Naive thymus-derived CD8-positive, alpha-beta T cell (primary cell): ENCODE results near the gene NLRC5. TPM values are rescaled to one million over a fixed set of nuclear protein-coding genes. Genes with fewer than 3 reads are reported as not detected.

ENCODE experiments used
- ATAC-seq, 2 donors: fragments of 150-1000 bp; cut with Tn5 transposase in 1 of 2; sonication (Bioruptor Pico), chemical (Tn5 transposase) in 1 of 2; 1 replicate in 1 of 2; 2 replicates in 1 of 2; pipeline ENCODE4 v1.10.0; 2021; ENCODE audit warnings: mild to moderate bottlenecking in 2 of 2, moderate library complexity in 2 of 2
- POLR2A ChIA-PET: fragments of 350-600 bp; sonication (Branson Sonifier 250); formaldehyde crosslinking; loops from one replicate; lab custom pipeline; 2021; ENCODE audit warnings: antibody characterized with exemption; lab: Charles Lee
- DNase-seq, 10 donors: peaks; one replicate each; pipeline versions ENCODE4 v3.0.0 to v3.0.0-alpha.2; 2020 to 2022
- H3K27ac Mint-ChIP-seq, 10 donors: one replicate each; pipeline ENCODE4 v1.8.0; 2020 to 2022; ENCODE audit warnings: mild to moderate bottlenecking in 10 of 10, mixed read lengths in 10 of 10, moderate library complexity in 4 of 10, inconsistent platforms in 1 of 10
- H3K27me3 Mint-ChIP-seq, 5 donors: one replicate each; pipeline ENCODE4 v1.8.0; 2021 to 2022; ENCODE audit warnings: mixed read lengths in 5 of 5
- H3K36me3 Mint-ChIP-seq, 3 donors: one replicate each; pipeline ENCODE4 v1.8.0; 2020 to 2022; ENCODE audit warnings: mixed read lengths in 3 of 3, mild to moderate bottlenecking in 2 of 3, inconsistent platforms in 1 of 3
- H3K4me1 Mint-ChIP-seq, 4 donors: one replicate each; pipeline ENCODE4 v1.8.0; 2021 to 2022; ENCODE audit warnings: mixed read lengths in 4 of 4
- H3K4me3 Mint-ChIP-seq, 10 donors: one replicate each; pipeline ENCODE4 v1.8.0; 2020 to 2022; ENCODE audit warnings: mild to moderate bottlenecking in 10 of 10, mixed read lengths in 10 of 10, moderate library complexity in 6 of 10, inconsistent platforms in 1 of 10
- H3K9me3 Mint-ChIP-seq, 9 donors: one replicate each; pipeline ENCODE4 v1.8.0; 2020 to 2022; ENCODE audit warnings: mixed read lengths in 9 of 9, mild to moderate bottlenecking in 3 of 9, inconsistent platforms in 1 of 9, moderate library complexity in 1 of 9
- polyA plus RNA-seq, 3 donors: library from polyadenylated mRNA; unstranded; fragments of 300-500 nt; fragmentation: Illumina TruSeq; gene quantifications; one replicate each; pipeline ENCODE4 v1.2.3, GENCODE V29; 2021
- total RNA-seq, 8 experiments: library from RNA in 2 of 8; stranded (reverse) in 2 of 8; gene quantifications; one replicate each; pipeline ENCODE4 v1.2.3 and lab custom pipeline; 2021 to 2026

The NLRC5 gene
- total and polyA plus RNA-seq, 5 experiments from 2014 or later, result 70.4 to 488 (median 137) TPM

- Mint-ChIP-seq H3K27ac (peak overlapping the region in 9 of 10 donors; percentile 40 to 93 (median 87)), H3K4me1 (peaks cover 33 to 81% (median 77%) of the 10 kb centered on the region in 4 donors), H3K27me3 (no peaks in the 10 kb centered on the region), H3K36me3 (no peaks in the 10 kb centered on the region), H3K9me3 (no peaks in the 10 kb centered on the region), H3K4me3 (peak overlapping the region in 6 of 10 donors; percentile 2 to 65 (median 54))
- DNase-seq (no peak), ATAC-seq (peak in 1 of 2 donors; percentile 39)
- POLR2A ChIA-PET, result interaction anchor here (0.5 to 15.9 kb wide), 8 partner anchors 8 to 82 kb away, joined by 3 to 231 read pairs (median 4); partner anchors contain the start of gene NLRC5
Measured at GRCh38 chr16:56974549-56975300, 14.6 kb upstream of the NLRC5 start.

GRCh38 chr16:56975714-56976113, 13.6 kb upstream of the NLRC5 start:
- DNase-seq (no peak), ATAC-seq (peak; percentile 66 to 71)
- Mint-ChIP-seq H3K27ac (peak overlapping the region; percentile 42 to 93 (median 87)), H3K4me3 (peak overlapping the region; percentile 5 to 82 (median 54)), H3K4me1 (peaks cover 34 to 88% (median 84%) of the 10 kb centered on the region in 4 donors), H3K9me3 (no peaks in the 10 kb centered on the region), H3K27me3 (no peaks in the 10 kb centered on the region), H3K36me3 (no peaks in the 10 kb centered on the region)
- POLR2A ChIA-PET, result interaction anchor here (0.6 to 15.9 kb wide), 13 partner anchors 9 to 253 kb away, joined by 3 to 231 read pairs (median 4); partner anchors contain the start of gene NLRC5

- H3K9me3 Mint-ChIP-seq, result no peaks in the 10 kb centered on the region
- ATAC-seq, result no peak
- DNase-seq, result no peak
- H3K36me3 Mint-ChIP-seq, result peaks cover 0 to 6% (median 6%) of the 10 kb centered on the region in 3 donors
- peaks cover 43 to 92% (median 90%) of the 10 kb centered on the region in 4 donors for H3K4me1 Mint-ChIP-seq
- H3K27me3 Mint-ChIP-seq, result no peaks in the 10 kb centered on the region
- peak overlapping the region in 1 of 10 donors; percentile 33 for H3K4me3 Mint-ChIP-seq
- peak overlapping the region in 8 of 10 donors; percentile 34 to 89 (median 64) for H3K27ac Mint-ChIP-seq
- POLR2A ChIA-PET, result interaction anchor here (0.7 to 15.9 kb wide), 9 partner anchors 8 to 67 kb away, joined by 3 to 231 read pairs (median 3); partner anchors contain the start of gene NLRC5
Measured at GRCh38 chr16:56977216-56977615, 12.1 kb upstream of the NLRC5 start.

DNA sequence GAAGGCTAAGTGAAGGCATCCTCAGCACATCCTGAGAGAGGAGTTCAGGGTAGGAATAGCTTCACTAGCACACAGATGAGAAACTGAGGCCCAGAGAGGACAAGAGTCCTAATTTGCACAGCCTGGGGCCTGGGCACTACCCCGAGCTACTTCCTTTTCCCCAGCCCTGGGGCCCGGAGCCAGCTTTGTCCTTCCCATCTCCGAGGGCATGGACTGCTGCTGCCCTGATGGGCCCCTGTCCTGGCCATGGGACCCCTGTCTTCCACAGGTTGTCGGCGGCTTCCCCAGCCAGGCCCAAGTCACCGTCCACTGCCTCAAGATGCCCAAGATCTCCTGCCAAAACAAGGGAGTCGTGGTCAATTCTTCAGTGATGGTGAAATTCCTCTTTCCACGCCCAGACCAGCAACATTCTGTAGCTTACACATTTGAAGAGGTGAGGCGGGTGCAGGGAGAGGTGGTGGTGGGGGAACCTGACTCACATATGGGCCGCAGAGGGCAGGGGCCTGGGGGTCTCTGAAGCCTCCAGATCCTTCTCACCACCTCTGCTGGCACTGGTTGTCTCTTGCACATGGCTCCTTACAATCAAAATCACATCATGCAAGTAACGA, 11.4 kb upstream of the NLRC5 start:
- no peaks in the 10 kb centered on the region for H3K9me3 Mint-ChIP-seq
- H3K27ac Mint-ChIP-seq, result peak overlapping the region; percentile 10 to 89 (median 52)
- ATAC-seq (no peak), DNase-seq (no peak)
- H3K27me3 Mint-ChIP-seq, result no peaks in the 10 kb centered on the region
- peaks cover 0 to 13% (median 10%) of the 10 kb centered on the region in 3 donors for H3K36me3 Mint-ChIP-seq
- POLR2A ChIA-PET, result interaction anchor here (0.6 to 15.9 kb wide), 10 partner anchors 7 to 314 kb away, joined by 3 to 231 read pairs (median 3); partner anchors contain the start of gene NLRC5
- H3K4me3 Mint-ChIP-seq, result peak overlapping the region in 2 of 10 donors; percentile 14 to 19
- peaks cover 48 to 98% (median 91%) of the 10 kb centered on the region in 4 donors for H3K4me1 Mint-ChIP-seq

DNA sequence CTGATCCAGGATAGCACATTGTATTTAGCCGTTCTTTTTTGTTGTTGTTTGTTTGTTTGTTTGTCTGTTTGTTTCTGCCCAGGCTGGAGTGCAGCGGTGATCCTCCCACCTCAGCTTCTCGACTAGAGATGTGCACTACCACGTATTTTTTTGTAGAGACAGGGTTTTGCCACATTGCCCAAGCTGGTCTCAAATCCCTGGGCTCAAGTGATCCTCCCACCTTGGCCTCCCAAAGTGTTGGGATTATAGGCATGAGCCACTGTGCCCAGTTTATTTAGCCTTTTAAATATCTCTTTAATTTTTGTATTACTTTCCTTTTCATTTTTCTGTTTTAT, 9.2 kb upstream of the NLRC5 start:
- H3K27ac Mint-ChIP-seq, result peak overlapping the region; percentile 81 to 98 (median 90)
- ATAC-seq, result no peak
- H3K36me3 Mint-ChIP-seq, result peaks cover 0 to 21% (median 10%) of the 10 kb centered on the region in 3 donors
- H3K4me1 Mint-ChIP-seq, result peaks cover 53 to 98% (median 92%) of the 10 kb centered on the region in 4 donors
- no peaks in the 10 kb centered on the region for H3K27me3 Mint-ChIP-seq
- DNase-seq, result no peak
- POLR2A ChIA-PET, result interaction anchor here (1.1 to 13.7 kb wide), 6 partner anchors 8 to 61 kb away, joined by 3 to 231 read pairs (median 6); partner anchors contain the start of genes HERPUD1 and NLRC5
- H3K9me3 Mint-ChIP-seq, result no peaks in the 10 kb centered on the region
- H3K4me3 Mint-ChIP-seq, result peak overlapping the region in 9 of 10 donors; percentile 2 to 100 (median 50)

GRCh38 chr16:56980792-56981724, 8.3 kb upstream of the NLRC5 start:
- no peaks in the 10 kb centered on the region for H3K27me3 Mint-ChIP-seq
- POLR2A ChIA-PET, result interaction anchor here (0.6 to 13.7 kb wide), 10 partner anchors 9 to 60 kb away, joined by 3 to 231 read pairs (median 4); partner anchors contain the start of genes HERPUD1 and NLRC5
- H3K4me3 Mint-ChIP-seq, result peak overlapping the region in 9 of 10 donors; percentile 32 to 100 (median 64)
- peaks cover 0 to 21% (median 12%) of the 10 kb centered on the region in 3 donors for H3K36me3 Mint-ChIP-seq
- no peak for DNase-seq
- H3K4me1 Mint-ChIP-seq, result peaks cover 52 to 98% (median 92%) of the 10 kb centered on the region in 4 donors
- H3K27ac Mint-ChIP-seq, result peak overlapping the region; percentile 81 to 98 (median 93)
- H3K9me3 Mint-ChIP-seq, result no peaks in the 10 kb centered on the region
- ATAC-seq, result peak; percentile 46 to 47

DNA sequence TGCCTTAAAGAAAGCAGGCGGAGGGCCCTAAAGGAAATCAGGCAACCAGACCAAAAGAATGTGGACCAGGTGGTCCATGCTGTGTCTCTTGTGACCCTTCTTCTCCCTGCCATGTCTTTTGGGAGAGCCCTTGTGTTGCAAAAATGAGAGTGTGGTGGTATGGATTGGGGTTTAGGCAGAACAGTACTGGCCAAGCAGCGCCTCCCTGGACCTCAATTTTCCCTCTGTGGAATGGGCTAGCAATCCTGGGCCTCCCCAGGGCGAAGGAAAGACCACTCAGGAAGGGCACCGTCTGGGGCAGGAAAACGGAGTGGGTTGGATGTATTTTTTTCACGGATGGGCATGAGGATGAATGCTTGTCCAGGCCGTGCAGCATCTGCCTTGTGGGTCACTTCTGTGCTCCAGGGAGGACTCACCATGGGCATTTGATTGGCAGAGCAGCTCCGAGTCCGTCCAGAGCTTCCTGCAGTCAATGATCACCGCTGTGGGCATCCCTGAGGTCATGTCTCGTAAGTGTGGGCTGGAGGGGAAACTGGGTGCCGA, 7.6 kb upstream of the NLRC5 start:
- Mint-ChIP-seq H3K27ac (peak overlapping the region; percentile 77 to 98 (median 93)), H3K4me3 (peak overlapping the region in 6 of 10 donors; percentile 4 to 100 (median 46)), H3K36me3 (peaks cover 0 to 23% (median 12%) of the 10 kb centered on the region in 3 donors), H3K9me3 (no peaks in the 10 kb centered on the region), H3K4me1 (peaks cover 50 to 98% (median 92%) of the 10 kb centered on the region in 4 donors), H3K27me3 (no peaks in the 10 kb centered on the region)
- DNase-seq (no peak), ATAC-seq (no peak)
- POLR2A ChIA-PET, result interaction anchor here (0.6 to 13.7 kb wide), 10 partner anchors 8 to 57 kb away, joined by 3 to 231 read pairs (median 6); partner anchors contain the start of gene NLRC5

DNA sequence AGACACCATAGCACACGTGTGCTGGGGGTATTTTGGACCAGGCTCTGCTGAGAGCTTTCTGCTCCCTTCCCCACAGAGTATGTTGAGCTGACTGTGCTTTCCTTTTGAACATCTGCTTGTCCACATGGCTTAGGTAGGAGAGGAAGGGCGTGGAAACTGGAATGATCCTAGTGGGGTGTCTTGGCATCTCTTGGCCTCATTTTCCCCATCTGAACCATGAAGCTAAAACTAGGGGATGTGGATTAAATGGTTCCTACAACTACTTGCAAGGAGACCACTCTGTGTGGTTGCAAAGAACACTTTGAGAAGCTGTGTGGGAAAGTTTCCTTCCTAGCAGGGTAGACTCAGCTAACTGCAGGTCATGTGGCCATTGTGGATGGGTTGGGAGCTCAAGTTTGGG, 6.7 kb upstream of the NLRC5 start:
- peak overlapping the region; percentile 72 to 98 (median 94) for H3K27ac Mint-ChIP-seq
- peaks cover 0 to 23% (median 12%) of the 10 kb centered on the region in 3 donors for H3K36me3 Mint-ChIP-seq
- POLR2A ChIA-PET, result interaction anchor here (0.8 to 13.7 kb wide), 9 partner anchors 11 to 63 kb away, joined by 3 to 231 read pairs (median 14); no protein-coding TSS in a partner anchor
- no peaks in the 10 kb centered on the region for H3K27me3 Mint-ChIP-seq
- H3K4me3 Mint-ChIP-seq, result peak overlapping the region in 9 of 10 donors; percentile 29 to 100 (median 70)
- H3K9me3 Mint-ChIP-seq, result no peaks in the 10 kb centered on the region
- H3K4me1 Mint-ChIP-seq, result peaks cover 50 to 98% (median 95%) of the 10 kb centered on the region in 4 donors
- ATAC-seq (no peak), DNase-seq (no peak)

DNA sequence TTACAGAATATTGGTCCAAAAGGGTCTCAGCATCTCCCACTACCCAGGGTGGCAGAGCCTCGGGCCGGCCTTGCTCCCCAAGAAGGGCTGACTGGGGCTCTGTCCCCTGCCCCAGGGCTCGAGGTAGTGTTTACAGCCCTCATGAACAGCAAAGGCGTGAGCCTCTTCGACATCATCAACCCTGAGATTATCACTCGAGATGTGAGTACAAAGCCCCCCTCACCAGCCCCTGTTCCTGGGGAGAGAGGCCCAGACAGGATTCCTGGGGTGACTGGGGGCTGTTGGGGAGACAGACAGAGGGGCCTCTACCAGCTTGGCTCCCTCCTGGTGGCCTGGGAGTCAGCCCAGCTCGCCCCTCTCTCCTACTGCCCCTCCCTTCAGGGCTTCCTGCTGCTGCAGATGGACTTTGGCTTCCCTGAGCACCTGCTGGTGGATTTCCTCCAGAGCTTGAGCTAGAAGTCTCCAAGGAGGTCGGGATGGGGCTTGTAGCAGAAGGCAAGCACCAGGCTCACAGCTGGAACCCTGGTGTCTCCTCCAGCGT, 6.1 kb upstream of the NLRC5 start:
- no peaks in the 10 kb centered on the region for H3K27me3 Mint-ChIP-seq
- H3K4me3 Mint-ChIP-seq, result peak overlapping the region in 7 of 10 donors; percentile 29 to 100 (median 76)
- POLR2A ChIA-PET, result interaction anchor here (0.7 to 13.7 kb wide), 10 partner anchors 10 to 203 kb away, joined by 3 to 231 read pairs (median 10); partner anchors contain the start of genes PSME3IP1 and RSPRY1
- H3K4me1 Mint-ChIP-seq, result peaks cover 55 to 98% (median 95%) of the 10 kb centered on the region in 4 donors
- DNase-seq (no peak), ATAC-seq (no peak)
- no peaks in the 10 kb centered on the region for H3K9me3 Mint-ChIP-seq
- peaks cover 0 to 26% (median 12%) of the 10 kb centered on the region in 3 donors for H3K36me3 Mint-ChIP-seq
- H3K27ac Mint-ChIP-seq, result peak overlapping the region; percentile 73 to 98 (median 97)

DNA sequence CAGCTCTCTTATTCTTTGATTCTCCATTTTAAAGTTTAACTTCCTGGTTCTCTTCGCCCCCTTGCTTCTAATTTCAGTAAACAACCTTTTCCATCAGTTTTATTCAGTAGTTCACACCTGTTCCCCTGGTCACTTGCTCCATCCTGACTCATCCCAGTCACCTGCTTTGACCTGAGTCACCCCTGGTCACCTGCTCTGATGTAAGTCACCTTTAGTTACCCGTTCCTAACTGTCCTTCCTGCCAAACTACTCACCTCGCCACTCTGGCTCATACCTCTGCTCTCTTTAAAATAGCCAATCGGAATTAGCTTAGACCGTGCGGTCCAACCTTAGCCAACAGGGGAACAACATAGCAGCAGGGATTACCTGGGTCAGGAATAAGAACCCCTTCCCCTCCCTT, 4.7 kb upstream of the NLRC5 start:
- Mint-ChIP-seq H3K9me3 (no peaks in the 10 kb centered on the region), H3K36me3 (peaks cover 0 to 26% (median 15%) of the 10 kb centered on the region in 3 donors), H3K4me1 (peaks cover 57 to 98% (median 90%) of the 10 kb centered on the region in 4 donors), H3K27ac (peak overlapping the region; percentile 96 to 99 (median 97)), H3K4me3 (peak overlapping the region; percentile 52 to 100 (median 77)), H3K27me3 (no peaks in the 10 kb centered on the region)
- no peak for ATAC-seq
- DNase-seq, result no peak
- POLR2A ChIA-PET, result interaction anchor here (0.9 to 13.7 kb wide), 6 partner anchors 11 to 77 kb away, joined by 3 to 231 read pairs (median 131); no protein-coding TSS in a partner anchor
